Hippocampal formation (tissue), 2 donors: ENCODE results near the gene NDUFAB1.
"Not testable (repeated sequence)": the region's sequence is repeated elsewhere in the genome, so short reads cannot be mapped to it uniquely, and the experiment has no call there.

Source experiments
- DNase-seq, 2 donors: peaks; one replicate each; lab custom pipeline; 2025; lab: John Stamatoyannopoulos, UW

NDUFAB1 gene

DNA sequence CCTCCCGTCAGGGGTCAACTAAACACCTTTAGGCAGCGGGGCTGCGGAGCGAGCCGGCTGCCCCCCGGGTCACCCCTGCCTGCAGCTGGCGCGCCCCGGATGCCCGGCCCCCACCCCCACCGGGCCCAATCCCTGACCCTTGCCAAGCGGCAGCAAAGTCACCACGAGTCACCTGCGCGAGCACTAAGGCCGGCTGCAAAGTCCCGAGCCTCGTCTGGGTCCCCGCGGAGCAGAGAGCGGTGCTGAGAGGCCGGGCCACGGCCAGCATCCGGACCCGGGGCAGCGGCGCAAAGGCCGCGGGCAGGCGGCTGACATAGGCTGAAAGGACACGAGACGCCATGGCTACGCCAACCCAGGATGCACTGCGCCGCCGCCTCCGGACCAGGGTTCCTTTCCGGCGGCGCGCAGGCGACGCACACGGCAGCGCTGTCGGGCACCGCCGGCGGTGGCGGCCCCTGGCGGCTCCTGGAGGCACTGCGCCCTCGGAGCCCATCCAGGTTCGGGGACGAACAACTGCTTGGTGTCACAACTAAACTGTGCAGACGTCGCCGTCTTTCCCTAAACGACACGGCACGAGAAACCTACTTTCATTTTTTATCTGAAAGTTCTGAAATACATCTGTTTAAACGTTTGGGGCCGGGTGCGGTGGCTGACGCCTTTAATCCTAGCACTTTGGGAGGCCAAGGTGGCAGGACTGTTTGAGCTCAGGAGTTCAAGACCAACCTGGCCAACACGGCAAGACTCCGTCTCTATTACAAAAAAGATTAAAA is at the start of gene NDUFAB1:
Gene NDUFAB1, minus strand, starts transcription at position 366 of the 770 bp plus-strand sequence. Its CDS starts 26 bp downstream, at position 340.
- DNase-seq: peak; percentile 80 to 83

DNA sequence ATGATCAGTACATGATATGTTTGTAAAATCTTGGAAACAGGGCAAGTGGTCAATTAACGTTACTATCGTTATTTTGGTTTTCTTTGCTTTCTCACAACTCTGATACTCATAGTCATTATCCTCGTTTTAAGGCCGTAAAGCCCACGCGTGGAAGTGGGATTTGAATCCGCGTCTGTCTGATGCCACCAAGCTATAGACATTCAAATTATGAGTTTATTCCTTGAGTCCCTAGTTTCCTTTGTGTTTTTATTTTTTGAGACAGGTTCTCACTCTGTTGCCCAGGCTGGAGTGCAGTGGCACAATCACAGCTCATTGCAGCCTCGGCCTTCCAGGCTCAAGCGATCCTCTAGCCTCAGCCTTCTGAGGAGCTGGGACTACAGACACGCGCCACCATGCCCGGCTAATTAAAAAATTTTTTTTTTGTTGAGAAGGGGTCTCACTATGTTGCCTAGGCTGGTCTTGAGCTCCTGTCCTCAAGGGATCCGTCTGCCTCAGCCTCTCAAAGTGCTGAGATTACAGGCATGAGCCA is 46.2 kb upstream of the NDUFAB1 start:
- no peak for DNase-seq

DNA sequence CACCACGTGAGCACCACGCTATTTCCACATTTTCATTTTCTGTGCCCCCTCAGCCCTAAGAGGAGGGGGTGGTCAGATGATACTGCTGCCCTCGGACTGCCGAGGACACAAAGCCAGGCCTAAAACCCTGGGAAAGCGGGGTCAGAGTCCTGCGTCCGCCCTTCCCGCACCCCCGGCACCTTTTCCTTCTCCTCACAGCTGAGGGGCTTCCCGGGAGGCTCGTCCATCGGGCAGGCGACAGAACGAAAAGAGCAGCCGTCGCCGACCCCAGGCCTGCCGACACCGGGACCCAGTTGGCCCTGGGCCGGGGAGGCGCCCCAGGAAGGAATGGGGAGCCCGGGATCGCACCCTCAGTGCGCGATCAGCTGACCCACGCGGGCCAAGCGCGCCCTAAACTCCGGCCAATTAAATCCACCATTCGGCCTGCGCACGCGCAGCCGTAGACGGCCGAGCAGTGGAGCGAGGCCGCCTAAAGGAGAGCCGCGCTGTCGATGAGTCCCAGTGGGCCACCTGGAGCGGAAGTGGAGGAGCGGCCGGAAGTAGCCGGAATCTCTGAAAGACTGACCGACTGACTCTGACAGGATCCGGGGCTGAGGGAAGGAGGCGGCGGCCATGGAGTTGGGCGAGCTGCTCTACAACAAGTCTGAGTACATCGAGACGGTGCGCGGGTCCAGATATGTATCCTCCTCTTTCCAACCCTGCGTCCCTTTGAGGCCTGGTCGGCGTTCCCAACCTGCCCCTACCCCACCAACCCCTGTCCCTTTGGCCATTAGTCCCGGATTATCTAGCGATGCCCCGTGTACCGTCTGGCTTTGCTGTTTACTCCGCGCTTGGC is 45.0 kb upstream of the NDUFAB1 start, which contains the start of the genes DCTN5 and PALB2:
Gene DCTN5, plus strand, starts transcription at position 536 of the 835 bp plus-strand sequence. Its CDS starts 77 bp downstream, at position 613.
Gene PALB2, minus strand, starts transcription at position 380 of the 835 bp plus-strand sequence. Its CDS starts 153 bp downstream, at position 227.
- peak; percentile 89 to 95 for DNase-seq

DNA sequence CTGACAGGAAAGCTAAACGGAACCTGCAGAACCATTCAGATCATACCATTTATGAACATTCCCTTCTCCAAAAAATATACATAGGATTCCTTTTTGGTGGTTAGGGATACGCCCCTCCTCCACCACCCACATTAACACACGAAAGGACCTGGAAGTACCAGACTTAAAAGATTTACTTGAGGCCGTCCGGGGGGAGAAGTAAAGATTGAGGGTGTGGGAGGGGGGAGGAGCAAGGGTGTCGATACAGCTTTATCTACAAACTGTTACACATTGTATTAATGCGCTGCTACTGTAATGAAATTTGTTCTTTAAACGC is 44.5 kb upstream of the NDUFAB1 start:
- DNase-seq: no peak

DNA sequence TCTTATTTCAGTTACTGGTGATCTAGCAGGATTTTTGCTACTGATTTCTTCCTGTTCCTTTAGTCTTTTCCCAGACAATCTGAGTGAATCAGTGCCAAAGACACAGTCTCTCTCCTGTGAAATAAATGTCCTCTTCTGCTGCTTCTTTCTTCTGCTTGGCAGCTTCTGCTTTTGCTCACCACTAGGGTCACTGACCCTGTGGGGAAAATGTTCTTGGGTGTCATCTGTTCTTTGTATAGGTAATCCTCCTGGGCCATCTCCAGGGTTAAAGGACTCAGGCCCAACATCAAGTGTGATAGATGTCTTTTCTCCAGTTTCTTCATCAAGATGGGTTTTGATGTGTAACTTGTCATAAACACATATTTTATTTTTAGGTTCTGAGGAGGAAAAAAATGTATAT is 39.8 kb upstream of the NDUFAB1 start:
- no peak for DNase-seq

DNA sequence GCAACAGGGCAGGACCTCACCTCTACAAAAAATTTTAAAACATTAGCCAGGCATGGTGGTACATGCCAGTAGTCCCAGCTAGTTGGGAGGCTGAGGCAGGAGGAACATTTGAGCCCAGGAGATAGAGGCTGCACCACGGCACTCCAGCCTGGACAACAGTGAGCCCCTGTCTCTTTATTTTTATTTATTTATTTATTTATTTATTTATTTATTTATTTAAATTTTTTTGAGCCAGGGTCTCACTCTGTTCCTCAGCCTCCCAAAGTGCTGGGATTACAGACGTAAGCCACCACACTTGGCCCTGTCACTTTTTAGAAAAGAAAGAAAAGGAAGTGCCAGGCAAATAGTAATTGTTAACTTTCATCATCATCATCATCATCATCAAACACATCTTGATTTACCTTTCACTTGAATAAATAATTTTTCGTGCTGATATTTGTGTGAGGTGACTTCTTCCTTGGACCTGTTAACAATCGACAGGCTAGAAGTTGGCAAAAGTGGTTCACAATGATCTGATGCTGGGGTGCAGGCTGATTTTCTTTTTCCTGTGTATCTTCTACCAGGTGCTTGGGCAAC is 38.4 kb upstream of the NDUFAB1 start:
- no peak for DNase-seq

DNA sequence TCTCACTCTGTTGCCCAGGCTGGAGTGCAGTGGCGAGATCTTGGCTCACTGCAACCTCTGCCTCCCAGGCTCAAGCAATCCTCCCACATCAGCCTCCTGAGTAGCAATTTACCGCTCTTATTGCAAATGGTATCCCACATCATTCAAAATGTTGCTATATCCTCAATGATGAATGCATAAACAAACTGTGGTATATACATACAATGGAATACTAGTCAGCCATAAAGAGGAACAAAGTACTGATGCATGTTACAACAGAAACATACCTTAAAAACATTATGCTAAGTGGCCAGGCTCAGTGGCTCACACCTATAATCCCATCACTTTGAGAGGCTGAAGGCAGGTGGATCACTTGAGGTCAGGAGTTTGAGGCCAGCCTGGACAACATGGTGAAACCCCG is 35.8 kb upstream of the NDUFAB1 start:
- DNase-seq: not testable (repeated sequence)

DNA sequence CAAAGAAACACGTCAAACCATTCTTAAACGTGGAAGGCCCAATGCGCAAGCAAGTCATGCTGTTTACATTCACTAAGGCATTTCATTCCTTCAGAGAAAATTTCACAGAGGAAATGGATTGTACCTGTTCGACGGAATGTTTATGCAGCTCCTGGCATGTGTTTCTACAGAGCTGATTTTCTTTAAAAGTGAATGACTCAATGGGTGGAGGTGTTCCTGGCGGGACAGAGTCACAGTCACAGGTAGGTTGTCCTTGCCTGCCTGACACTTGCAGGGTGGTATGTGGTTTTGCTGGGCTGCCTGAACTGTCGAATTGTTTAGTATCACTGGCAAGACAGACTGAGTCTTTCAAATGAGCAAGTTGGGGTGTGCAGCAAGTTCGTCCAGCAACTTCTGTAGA is 33.4 kb upstream of the NDUFAB1 start:
- no peak for DNase-seq

DNA sequence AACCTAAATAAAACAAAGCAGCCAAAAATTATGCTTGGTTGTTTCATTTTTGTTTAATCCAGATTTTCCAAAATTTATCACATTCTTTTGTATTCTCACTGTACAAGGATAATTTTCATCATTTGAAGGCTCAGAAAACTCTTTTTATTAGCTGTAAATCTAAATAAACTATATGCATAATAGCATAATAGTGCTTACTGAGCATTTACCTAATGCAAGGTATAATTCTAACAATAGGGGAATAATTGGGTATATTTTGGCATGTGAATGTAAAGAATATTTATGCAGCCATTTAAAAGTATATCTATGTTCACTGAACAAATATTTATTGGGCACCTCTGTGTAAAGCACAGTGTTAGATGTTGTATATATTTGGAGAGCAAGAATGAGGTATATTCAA is 28.0 kb upstream of the NDUFAB1 start:
- no peak for DNase-seq

DNA sequence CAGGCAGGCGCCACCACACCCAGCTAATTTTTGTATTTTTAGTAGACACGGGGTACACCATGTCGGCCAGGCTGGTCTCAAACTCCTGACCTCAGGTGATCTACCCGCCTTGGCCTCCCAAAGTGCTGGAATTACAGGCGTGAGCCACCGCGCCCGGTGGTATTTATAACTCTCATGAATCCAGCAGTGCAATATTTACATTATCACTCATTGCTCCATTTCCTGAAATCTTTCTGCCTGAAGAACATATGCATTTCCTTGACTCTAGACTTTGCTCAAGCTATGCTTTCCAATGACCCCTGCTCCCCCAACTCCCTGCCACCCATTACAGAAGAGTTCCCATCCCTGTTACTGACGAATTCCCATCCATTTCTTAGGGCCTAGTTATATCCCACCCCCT is 19.7 kb upstream of the NDUFAB1 start:
- DNase-seq: no peak

DNA sequence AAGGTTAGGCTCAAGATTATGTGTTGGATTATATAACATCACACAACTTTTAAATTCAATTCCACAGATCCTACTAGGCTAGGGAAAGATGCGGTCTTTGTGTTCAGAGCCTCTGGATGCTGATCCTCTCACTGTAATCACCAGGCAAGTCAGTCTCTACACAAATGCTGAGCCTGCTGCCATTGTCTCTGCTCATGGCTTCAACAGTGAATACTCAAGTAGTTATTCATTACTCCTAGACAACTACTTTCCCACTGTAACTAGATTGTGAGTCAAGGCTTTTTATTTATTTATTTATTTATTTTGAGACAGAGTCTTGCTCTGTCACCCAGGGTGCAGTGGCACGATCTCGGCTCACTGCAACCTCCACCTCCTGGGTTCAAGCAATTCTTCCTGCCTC is 15.8 kb upstream of the NDUFAB1 start:
- DNase-seq: no peak

DNA sequence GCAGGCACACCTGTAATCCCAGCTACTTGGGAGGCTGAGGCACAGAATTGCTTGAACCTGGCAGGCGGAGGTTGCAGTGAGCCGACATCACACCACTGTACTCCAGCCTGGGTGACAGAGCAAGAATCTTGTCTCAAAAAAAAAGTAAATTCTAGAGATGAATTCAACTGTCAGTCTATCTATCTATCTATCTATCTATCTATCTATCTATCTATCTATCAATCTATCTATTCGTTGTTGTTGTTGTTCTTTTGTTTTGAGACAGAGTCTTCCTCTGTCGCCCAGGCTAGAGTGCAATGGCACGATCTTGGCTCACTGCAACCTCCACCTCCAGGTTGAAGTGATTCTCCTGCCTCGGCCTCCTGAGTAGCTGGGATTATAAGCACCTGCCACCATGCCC is 14.8 kb upstream of the NDUFAB1 start:
- DNase-seq: not testable (repeated sequence)

DNA sequence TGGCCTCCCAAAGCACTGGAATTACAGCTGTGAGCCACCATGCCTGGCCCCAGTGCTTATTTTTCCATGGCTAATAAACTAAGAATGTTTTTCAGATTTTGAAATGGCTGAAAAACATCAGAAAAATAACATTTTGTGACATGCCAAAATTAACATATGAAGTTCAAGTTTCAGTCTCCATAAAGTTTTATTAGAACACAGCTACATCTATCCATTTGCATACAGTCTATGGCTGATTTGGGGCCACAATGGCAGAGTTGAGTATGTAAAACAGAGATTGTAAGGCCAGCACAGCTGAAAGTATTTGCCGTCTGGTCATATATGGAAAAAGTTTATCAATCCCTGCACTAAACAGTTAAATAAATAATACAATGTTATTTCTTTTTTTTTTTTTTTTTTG is 13.8 kb upstream of the NDUFAB1 start:
- no peak for DNase-seq

DNA sequence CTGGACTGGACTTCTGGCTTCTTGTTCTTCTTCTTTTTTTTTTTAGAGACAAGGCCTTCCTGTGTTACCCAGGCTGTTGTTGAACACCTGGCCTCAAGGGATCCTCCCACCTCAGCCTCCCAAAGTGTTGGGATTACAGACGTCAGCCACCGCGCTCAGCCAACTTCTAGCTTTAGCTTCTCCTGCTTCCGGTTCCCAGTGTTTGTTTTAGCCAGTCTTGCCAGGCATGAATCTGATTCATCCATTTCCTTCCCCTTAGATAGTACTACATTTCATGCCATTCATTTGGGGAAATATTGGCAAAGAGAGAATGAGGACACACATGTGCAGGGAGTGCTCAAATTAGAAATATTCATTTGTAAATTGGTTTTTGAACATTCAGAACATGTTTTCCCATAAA is 12.1 kb upstream of the NDUFAB1 start:
- no peak for DNase-seq

DNA sequence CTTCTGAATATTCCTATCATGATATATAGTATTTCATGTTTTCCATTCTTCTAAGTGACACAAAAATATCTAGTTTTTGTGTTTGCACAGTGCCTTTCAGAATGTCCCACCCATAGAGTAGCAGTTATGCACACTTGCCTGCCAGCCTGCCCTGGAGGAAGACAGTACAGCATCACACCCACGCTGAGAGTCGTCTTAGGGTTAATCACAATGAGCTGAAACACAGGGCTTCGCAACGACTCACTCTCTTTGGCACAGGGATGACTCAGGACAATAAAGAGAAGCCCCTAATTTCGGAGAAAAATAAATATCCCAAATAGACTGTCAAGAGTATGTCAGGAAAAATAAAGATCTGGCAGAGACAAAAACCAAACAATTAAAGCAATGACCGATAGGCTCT is 11.6 kb upstream of the NDUFAB1 start:
- DNase-seq: no peak

DNA sequence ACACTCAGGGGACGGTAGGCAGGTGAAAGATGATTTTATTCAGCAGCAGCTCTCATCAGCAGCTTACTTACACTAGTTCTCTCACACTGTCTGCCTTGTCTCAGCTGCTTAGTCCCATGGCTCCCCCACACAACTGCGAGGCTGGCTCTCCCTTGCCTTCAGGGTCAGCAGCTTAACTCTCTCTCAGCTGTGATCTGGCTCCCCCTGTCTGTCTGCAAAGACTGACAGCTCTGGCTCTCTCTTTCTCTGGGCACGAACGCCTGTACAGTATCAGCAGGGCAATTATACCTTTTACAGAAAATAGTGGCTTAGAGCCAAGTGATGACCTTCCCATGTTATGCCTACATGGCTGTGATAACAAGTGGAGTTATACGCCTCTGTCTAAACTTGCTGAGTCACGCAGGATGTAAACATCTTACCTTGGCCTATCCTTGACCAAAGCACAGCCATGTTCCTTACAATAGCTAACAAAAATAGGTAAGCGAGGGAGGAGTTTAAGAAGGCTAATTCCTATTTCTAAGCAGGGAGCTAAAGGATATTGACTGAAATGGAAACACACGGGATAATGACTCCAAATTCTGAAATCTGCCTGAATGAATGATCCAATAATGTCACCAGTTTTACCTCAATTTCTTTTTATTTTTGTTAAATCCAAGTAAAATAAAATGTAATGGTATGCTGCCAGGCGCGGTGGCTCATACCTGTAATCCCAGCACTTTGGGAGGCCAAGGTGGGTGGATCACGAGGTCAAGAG is 1.1 kb upstream of the NDUFAB1 start:
- DNase-seq: no peak

DNA sequence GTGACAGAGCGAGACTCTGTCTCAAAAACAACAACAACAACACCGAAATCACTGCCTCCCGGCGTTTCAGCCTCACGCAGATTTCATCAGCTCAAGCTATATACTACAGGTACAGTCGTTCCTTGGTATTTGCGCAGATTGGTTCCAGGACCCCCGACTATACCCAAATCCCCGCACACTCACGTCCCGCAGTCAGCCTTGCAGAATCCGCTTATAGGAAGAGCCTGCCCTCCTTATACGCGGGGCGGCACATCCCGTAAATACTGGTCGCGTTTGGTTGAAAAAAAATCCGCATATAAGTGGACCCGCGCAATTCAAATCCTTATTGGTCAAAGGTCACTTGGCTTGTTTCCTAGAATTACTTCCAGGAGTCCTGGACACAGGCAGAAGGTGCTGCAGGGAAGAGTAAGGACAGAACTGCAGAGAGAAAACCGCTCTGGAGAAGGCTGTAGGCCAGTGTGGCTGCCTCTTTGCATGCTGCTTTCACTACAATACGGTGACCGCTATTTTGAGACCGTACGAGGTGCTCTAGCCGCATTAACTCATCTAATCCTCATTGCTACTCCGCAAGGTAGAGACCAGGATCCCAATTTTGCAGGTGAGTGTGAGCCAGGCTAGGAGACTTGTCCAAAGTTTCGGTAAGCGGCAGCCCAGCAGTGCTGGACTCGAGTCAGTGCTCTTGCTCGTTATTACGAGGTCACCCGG is 718 bp downstream of the NDUFAB1 start:
- no peak for DNase-seq

DNA sequence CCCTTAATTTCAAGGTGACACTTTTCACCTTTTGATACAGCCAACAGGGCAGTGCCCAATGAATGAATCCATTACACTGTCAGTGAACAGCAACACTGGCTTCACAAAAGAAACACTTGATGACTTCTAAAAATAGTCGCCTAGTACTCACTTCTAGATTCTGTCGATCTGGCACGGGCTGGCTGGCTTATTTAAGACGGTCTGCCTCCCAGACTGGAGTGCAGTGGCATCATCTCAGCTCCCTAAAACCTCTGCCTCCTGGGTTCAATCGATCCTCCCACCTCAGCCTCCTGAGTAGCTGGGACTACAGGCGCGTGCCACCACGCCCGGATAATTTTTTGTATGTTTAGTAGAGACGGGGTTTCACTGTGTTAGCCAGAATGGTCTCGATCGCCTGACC is 1.9 kb downstream of the NDUFAB1 start:
- DNase-seq: no peak

DNA sequence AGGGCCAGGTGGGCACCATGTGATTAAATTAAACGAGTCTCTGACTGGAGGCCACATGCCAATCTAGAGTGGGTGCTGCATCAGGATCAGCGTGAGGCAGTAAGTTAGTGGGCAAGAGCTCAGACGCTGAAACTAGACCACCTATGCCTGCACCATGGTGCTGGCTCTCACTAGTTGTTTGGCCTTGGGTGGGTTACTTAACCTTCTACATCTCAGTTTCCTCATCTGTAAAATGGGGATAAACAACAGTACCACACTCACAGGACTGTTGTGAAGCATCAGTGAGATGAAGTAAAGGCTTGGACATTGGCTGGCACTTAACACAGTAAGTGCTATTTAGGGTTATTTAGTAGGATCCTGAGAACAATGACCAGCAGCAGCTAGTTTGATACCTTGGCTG is 5.9 kb downstream of the NDUFAB1 start:
- DNase-seq: no peak

DNA sequence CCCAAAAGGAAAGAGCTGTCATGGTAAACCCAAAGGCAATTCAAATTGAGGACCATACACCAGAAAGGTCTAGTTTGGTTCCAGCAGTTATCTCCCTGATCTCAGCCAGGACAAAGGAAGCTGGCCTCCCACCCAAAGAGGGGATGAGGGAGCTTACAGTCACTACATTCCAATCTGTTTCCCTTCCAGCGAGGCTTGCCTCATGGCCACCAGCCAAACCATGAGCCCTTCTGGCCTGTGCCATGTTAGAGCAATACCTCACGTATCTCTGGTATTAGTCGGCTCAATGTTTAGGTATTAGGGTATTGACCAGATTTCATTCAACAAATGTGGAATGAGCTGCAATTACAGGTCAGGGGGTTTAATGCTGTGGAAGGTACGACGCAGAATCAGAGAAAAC is 8.4 kb downstream of the NDUFAB1 start:
- DNase-seq: no peak
